HUES6 (cell line): ENCODE measurements around the gene RCAN1.

Experiments used
- H3K27ac ChIP-seq: 2 replicates; pipeline ENCODE4 v1.7.0; 2013; ENCODE audit warnings: low read depth, mild to moderate bottlenecking, low read length, inconsistent platforms
- H3K27me3 ChIP-seq: 2 replicates; pipeline ENCODE4 v1.6.1; 2013; ENCODE audit warnings: low read length; ENCODE audit not compliant: control insufficient read depth, insufficient read depth
- H3K36me3 ChIP-seq: 2 replicates; pipeline ENCODE4 v1.6.1; 2013; ENCODE audit warnings: low read length; ENCODE audit not compliant: control insufficient read depth, insufficient read depth
- H3K4me1 ChIP-seq: 2 replicates; pipeline ENCODE4 v1.6.1; 2013; ENCODE audit warnings: low read length; ENCODE audit not compliant: control insufficient read depth, insufficient read depth
- H3K4me3 ChIP-seq: 2 replicates; pipeline ENCODE4 v1.5.1; 2013; ENCODE audit warnings: low read depth, low read length
- H3K9ac ChIP-seq: one replicate; pipeline ENCODE4 v1.6.1; 2013; ENCODE audit warnings: mild to moderate bottlenecking, low read length
- H3K9me3 ChIP-seq: 2 replicates; pipeline ENCODE4 v1.6.1; 2013; ENCODE audit warnings: low read depth, low read length; ENCODE audit not compliant: control insufficient read depth, insufficient read depth

Gene RCAN1

GRCh38 chr21:34513129-34513675, 101.7 kb downstream of the RCAN1 start:
- Histone ChIP-seq H3K9ac (no peak overlapping the region), H3K4me3 (no peak overlapping the region), H3K27ac (no peak overlapping the region), H3K27me3 (no peaks in the 10 kb centered on the region), H3K36me3 (no peaks in the 10 kb centered on the region), H3K4me1 (no peaks in the 10 kb centered on the region), H3K9me3 (no peaks in the 10 kb centered on the region)

DNA sequence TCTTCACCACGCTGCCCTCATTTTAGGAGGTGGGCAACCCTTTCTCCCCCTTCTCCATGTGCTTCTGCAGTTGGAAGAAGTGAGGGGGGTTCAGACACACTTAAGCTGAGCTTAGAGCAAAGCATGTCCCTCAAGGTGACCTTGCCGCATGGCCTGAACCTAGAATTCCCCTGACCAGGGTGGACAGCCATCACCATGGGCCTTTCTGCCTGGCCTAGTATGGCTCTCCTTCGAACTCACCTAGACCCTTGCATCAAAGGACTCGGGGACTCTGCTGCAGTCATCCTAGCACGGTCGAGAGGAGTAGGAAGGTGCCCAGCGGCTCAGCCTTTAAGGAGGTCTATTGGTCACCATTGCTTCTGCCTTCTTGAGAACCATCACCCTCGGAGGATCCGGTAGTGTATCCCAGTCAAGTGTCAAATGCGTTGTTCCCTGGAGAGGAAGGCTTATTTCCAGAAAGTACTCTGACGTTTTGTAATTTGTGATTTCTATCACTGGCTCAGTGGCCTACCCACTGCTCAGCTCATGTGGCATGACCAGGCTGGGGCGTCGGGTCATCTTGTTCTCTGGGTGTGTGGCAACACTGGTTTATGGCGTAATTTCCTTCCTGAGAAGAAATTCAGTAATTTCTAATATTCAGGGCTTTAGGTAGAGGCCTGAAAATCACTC, 103.0 kb downstream of the RCAN1 start, which contains the start of gene KCNE1:
KCNE1 (minus strand) TSS at position 424 of the 669 bp plus-strand sequence. CDS start 62,576 bp downstream, outside the sequence.
- no peak within 1 kb of the TSS for H3K27ac ChIP-seq
- no peaks in the 10 kb centered on the region for H3K27me3 ChIP-seq
- H3K36me3 ChIP-seq = no peaks in the 10 kb centered on the region

DNA sequence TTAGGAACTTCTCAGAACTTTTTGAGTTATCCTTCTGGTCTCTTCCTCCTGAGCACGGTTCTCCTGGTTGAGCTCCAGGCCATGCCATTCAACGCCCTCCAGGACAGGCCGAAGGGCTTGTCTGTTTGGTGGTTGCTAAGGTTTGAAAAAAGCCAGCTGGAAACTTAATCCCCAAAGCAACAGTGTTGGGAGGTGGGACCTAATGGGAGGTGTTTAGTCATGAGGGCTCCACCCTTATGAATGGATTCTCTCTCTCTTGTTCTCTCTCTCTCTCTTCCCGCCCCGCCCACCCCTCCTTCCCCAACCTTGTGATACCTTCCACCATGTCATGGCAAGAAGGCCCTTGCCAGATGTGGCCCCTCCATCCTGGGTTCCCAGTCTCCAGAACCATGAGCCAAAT, 103.7 kb downstream of the RCAN1 start:
- H3K9ac ChIP-seq = no peak overlapping the region
- H3K4me1 ChIP-seq = no peaks in the 10 kb centered on the region
- H3K9me3 ChIP-seq = no peaks in the 10 kb centered on the region
- H3K27me3 ChIP-seq = no peaks in the 10 kb centered on the region
- no peak overlapping the region for H3K4me3 ChIP-seq
- no peaks in the 10 kb centered on the region for H3K36me3 ChIP-seq
- H3K27ac ChIP-seq = no peak overlapping the region

More for the DNA sequence above, 103.0 kb downstream of the RCAN1 start, which contains the start of gene KCNE1:
- H3K4me3 ChIP-seq = no peak within 1 kb of the TSS
- H3K9me3 ChIP-seq = no peaks in the 10 kb centered on the region
- no peaks in the 10 kb centered on the region for H3K4me1 ChIP-seq
- H3K9ac ChIP-seq = no peak within 1 kb of the TSS

DNA sequence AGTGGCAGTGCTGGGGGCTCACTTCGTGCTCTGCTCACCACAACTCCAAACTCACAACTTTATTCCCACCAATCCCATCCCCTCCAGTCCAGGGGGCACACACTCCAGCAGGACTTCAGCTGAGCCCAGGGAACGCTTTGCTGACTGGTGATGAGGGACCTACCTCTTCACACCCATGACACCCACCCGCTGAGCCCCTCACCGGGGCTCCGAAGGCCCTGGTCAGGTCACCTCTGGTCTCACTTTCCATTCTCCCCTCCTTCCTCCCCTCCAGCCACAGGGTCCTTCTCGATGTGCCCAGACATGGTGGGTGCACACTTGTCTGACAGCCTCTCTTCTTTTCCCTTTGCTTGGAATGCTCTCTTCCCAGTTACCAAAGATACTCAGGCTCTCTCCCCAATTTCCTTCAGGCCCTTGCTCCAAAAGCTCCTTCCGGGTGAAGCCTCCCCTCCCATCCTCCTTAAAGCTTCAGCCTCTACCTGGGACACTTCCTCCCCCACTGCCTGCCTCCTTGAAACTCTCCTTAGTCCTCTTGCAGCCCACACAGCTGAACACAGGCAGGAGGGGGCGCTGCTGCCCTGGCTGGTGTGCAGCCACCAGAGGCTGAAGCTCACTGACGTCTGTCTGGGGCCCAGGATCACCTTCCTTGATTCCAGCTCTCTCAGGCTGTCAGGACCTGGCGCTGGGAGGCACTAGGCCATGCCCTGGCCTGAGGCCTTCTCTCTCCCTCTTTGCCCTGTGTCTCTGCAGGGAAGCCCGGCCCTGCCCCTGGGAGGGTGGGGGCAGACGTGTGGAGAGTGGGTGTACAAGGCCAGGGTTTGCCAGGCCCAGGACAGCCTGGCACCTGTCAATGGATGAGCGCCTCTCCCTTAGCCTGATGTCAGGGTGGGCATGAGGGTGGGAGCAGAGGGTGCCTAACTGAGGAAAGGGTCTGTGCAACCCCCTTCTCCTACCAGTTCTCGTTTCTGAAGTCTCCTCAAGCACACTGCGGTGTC, 104.5 kb downstream of the RCAN1 start:
- Histone ChIP-seq H3K27me3 (no peaks in the 10 kb centered on the region), H3K4me3 (no peak overlapping the region), H3K4me1 (no peaks in the 10 kb centered on the region), H3K27ac (no peak overlapping the region), H3K9me3 (no peaks in the 10 kb centered on the region), H3K9ac (no peak overlapping the region), H3K36me3 (no peaks in the 10 kb centered on the region)

GRCh38 chr21:34509151-34509550, 105.8 kb downstream of the RCAN1 start:
- no peaks in the 10 kb centered on the region for H3K36me3 ChIP-seq
- H3K4me1 ChIP-seq = no peaks in the 10 kb centered on the region
- H3K4me3 ChIP-seq = no peak overlapping the region
- H3K9me3 ChIP-seq = no peaks in the 10 kb centered on the region
- no peaks in the 10 kb centered on the region for H3K27me3 ChIP-seq
- H3K27ac ChIP-seq = no peak overlapping the region
- H3K9ac ChIP-seq = no peak overlapping the region

- no peaks in the 10 kb centered on the region for H3K9me3 ChIP-seq
- no peaks in the 10 kb centered on the region for H3K36me3 ChIP-seq
- H3K9ac ChIP-seq = no peak overlapping the region
- no peaks in the 10 kb centered on the region for H3K4me1 ChIP-seq
- H3K27ac ChIP-seq = no peak overlapping the region
- H3K4me3 ChIP-seq = no peak overlapping the region
- H3K27me3 ChIP-seq = no peaks in the 10 kb centered on the region
Measured at GRCh38 chr21:34504595-34504994, 110.3 kb downstream of the RCAN1 start.

- H3K9ac ChIP-seq = no peak overlapping the region
- H3K4me3 ChIP-seq = no peak overlapping the region
- no peaks in the 10 kb centered on the region; the same call in 1 of the 2 replicates for H3K4me1 ChIP-seq
- no peaks in the 10 kb centered on the region for H3K36me3 ChIP-seq
- no peak overlapping the region for H3K27ac ChIP-seq
- H3K9me3 ChIP-seq = no peaks in the 10 kb centered on the region
- no peaks in the 10 kb centered on the region for H3K27me3 ChIP-seq
Measured at GRCh38 chr21:34502480-34503106, 112.3 kb downstream of the RCAN1 start.

DNA sequence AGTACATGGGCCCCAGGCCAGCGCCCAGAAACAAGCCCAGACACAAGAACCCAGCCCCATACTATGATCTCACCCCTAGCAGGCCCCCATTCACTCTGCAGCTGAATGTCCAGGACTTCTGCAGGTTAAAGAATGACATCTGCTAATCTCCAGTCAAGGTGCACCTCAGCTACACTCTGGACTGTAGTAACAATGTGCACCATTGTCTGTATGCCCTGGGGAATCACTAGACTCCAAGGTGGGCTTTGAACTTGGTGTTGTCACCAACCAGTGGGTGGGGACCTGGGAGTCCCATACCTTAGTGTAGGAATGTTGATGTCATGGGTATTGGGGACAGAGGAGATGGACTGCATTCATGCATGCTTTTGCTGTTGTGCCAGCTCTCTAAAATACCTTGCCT, 113.2 kb downstream of the RCAN1 start:
- no peak overlapping the region for H3K4me3 ChIP-seq

GRCh38 chr21:34500191-34500590, 114.7 kb downstream of the RCAN1 start:
- no peaks in the 10 kb centered on the region for H3K27me3 ChIP-seq
- no peak overlapping the region for H3K4me3 ChIP-seq
- no peaks in the 10 kb centered on the region for H3K36me3 ChIP-seq
- no peaks in the 10 kb centered on the region for H3K9me3 ChIP-seq
- no peaks in the 10 kb centered on the region; the same call in 1 of the 2 replicates for H3K4me1 ChIP-seq
- H3K27ac ChIP-seq = no peak overlapping the region
- no peak overlapping the region for H3K9ac ChIP-seq

More for the DNA sequence above, 113.2 kb downstream of the RCAN1 start:
- Histone ChIP-seq H3K9me3 (no peaks in the 10 kb centered on the region), H3K27ac (no peak overlapping the region), H3K9ac (no peak overlapping the region), H3K4me1 (no peaks in the 10 kb centered on the region; the same call in 1 of the 2 replicates), H3K27me3 (no peaks in the 10 kb centered on the region), H3K36me3 (no peaks in the 10 kb centered on the region)

DNA sequence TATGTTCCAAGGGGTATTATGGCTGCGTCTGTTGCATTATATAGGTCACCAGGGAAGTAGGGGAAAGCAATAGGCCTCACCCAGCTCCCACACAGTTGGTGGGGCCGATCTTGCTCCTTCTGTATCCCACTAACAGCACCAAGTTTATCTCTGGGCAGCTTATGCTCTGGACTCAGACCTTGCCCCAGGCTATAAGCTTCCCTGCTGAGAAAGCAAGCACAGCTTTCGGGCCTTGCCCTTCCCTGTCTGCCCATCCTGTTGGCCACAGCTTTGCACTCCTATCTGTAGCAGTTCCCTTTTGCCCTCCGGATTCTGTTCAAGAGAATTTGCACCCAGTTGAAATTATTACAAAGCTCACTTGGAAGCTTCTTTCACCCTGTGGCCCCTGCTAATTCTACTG, 115.8 kb downstream of the RCAN1 start:
- Histone ChIP-seq H3K4me3 (no peak overlapping the region), H3K27me3 (no peaks in the 10 kb centered on the region), H3K9ac (no peak overlapping the region), H3K4me1 (no peaks in the 10 kb centered on the region; the same call in 1 of the 2 replicates), H3K9me3 (no peaks in the 10 kb centered on the region), H3K36me3 (no peaks in the 10 kb centered on the region), H3K27ac (no peak overlapping the region)
